ENCODE data around the gene EIF2B4. TPM values are rescaled to one million over a fixed set of nuclear protein-coding genes. Genes with fewer than 3 reads are reported as not detected.

The EIF2B4 gene
- total and polyA plus RNA-seq, 9 of the 15 experiments (the other 6 are each of a cell fraction or from before 2014, with no cell fraction given) = 29.7 to 80.3 (median 58.9) TPM

DNA sequence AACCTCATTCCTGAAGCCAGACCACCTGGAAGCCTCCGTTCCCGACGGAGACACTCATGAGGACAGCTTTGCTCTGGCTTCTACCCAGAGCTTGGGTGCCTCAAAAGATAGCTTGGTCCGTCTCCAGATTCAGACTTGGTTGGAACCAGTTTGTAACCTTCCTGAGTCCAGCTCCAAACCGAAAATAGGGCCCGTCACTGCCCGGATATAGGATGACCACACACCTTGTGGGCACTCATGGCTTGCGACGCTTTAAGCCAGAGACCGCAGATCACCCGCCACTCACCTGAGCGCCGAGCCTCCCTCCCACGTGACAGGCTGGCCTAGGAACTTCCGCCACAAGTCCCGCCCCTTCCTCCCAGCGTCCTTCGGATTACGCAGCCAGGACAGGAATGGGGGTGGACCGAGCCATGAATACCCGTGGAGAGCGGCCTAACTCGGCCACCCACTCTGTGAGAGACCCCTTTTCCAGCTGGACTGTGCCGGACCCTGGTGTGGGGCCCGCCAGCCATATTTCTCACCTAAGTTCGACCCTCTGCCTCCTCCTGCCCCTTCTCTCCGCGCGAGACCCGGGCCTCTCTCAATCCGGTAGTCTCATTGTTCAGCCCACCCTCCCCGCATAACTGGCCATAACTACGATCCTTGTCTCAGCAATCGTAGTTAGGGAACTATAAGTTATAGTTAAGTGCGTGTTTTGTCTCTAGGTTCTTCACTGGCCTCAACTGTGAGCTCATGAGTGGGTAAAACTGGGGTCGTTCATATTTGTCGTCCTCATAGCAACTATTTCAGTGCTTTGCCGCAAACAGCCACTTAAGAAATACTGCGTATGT, 47.2 kb downstream of the EIF2B4 start, which contains the start of gene MPV17 (continued):
- TF ChIP-seq, protein P1, sequence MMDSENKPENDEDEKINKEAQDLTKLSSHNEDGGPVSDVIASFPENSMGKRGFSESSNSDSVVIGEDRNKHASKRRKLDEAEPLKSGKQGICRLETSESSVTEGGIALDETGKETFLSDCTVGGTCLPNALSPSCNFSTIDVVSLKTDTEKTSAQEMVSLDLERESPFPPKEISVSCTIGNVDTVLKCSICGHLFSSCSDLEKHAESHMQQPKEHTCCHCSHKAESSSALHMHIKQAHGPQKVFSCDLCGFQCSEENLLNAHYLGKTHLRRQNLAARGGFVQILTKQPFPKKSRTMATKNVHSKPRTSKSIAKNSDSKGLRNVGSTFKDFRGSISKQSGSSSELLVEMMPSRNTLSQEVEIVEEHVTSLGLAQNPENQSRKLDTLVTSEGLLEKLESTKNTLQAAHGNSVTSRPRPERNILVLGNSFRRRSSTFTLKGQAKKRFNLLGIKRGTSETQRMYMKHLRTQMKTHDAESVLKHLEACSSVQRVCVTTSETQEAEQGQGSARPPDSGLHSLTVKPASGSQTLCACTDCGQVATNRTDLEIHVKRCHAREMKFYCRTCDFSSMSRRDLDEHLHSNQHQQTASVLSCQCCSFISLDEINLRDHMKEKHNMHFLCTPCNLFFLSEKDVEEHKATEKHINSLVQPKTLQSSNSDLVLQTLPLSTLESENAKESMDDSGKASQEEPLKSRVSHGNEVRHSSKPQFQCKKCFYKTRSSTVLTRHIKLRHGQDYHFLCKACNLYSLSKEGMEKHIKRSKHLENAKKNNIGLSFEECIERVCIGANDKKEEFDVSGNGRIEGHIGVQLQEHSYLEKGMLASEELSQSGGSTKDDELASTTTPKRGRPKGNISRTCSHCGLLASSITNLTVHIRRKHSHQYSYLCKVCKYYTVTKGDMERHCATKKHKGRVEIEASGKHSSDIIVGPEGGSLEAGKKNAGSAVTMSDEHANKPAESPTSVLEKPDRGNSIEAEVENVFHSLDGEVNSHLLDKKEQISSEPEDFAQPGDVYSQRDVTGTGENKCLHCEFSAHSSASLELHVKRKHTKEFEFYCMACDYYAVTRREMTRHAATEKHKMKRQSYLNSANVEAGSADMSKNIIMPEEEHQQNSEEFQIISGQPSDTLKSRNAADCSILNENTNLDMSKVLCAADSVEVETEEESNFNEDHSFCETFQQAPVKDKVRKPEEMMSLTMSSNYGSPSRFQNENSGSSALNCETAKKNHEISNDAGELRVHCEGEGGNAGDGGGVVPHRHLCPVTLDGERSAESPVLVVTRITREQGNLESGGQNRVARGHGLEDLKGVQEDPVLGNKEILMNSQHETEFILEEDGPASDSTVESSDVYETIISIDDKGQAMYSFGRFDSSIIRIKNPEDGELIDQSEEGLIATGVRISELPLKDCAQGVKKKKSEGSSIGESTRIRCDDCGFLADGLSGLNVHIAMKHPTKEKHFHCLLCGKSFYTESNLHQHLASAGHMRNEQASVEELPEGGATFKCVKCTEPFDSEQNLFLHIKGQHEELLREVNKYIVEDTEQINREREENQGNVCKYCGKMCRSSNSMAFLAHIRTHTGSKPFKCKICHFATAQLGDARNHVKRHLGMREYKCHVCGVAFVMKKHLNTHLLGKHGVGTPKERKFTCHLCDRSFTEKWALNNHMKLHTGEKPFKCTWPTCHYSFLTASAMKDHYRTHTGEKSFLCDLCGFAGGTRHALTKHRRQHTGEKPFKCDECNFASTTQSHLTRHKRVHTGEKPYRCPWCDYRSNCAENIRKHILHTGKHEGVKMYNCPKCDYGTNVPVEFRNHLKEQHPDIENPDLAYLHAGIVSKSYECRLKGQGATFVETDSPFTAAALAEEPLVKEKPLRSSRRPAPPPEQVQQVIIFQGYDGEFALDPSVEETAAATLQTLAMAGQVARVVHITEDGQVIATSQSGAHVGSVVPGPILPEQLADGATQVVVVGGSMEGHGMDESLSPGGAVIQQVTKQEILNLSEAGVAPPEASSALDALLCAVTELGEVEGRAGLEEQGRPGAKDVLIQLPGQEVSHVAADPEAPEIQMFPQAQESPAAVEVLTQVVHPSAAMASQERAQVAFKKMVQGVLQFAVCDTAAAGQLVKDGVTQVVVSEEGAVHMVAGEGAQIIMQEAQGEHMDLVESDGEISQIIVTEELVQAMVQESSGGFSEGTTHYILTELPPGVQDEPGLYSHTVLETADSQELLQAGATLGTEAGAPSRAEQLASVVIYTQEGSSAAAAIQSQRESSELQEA (IDR thresholded peaks at IDR 0.05; ENCODE audit: low read depth) = no peak
- no peak for TF ChIP-seq XRCC3 (IDR thresholded peaks at IDR 0.05)
- TF ChIP-seq MAZ (CRISPR knock-in tag; conservative IDR thresholded peaks at IDR 0.05 in 1 of 2, IDR thresholded peaks at IDR 0.05 in 1 of 2) = peak in 1 of 2 experiments; percentile 73
- no peak for TF ChIP-seq HDAC8 (tag; IDR thresholded peaks at IDR 0.05)
- TF ChIP-seq ZNF354B (CRISPR knock-in tag; IDR thresholded peaks at IDR 0.05) = no peak
- no peak for TF ChIP-seq PHTF2 (CRISPR knock-in tag; IDR thresholded peaks at IDR 0.05)
- TF ChIP-seq, protein P2, sequence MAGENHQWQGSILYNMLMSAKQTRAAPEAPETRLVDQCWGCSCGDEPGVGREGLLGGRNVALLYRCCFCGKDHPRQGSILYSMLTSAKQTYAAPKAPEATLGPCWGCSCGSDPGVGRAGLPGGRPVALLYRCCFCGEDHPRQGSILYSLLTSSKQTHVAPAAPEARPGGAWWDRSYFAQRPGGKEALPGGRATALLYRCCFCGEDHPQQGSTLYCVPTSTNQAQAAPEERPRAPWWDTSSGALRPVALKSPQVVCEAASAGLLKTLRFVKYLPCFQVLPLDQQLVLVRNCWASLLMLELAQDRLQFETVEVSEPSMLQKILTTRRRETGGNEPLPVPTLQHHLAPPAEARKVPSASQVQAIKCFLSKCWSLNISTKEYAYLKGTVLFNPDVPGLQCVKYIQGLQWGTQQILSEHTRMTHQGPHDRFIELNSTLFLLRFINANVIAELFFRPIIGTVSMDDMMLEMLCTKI (IDR thresholded peaks at IDR 0.05; ENCODE audit: partially characterized antibody) = no peak
- TF ChIP-seq MEF2D (tag; conservative IDR thresholded peaks at IDR 0.05; ENCODE audit: low read depth) = no peak
- no peak for TF ChIP-seq ZNF79 (CRISPR knock-in tag; IDR thresholded peaks at IDR 0.05; ENCODE audit: low read depth)
- TF ChIP-seq, protein P3, sequence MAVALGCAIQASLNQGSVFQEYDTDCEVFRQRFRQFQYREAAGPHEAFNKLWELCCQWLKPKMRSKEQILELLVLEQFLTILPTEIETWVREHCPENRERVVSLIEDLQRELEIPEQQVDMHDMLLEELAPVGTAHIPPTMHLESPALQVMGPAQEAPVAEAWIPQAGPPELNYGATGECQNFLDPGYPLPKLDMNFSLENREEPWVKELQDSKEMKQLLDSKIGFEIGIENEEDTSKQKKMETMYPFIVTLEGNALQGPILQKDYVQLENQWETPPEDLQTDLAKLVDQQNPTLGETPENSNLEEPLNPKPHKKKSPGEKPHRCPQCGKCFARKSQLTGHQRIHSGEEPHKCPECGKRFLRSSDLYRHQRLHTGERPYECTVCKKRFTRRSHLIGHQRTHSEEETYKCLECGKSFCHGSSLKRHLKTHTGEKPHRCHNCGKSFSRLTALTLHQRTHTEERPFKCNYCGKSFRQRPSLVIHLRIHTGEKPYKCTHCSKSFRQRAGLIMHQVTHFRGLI (CRISPR knock-in tag; IDR thresholded peaks at IDR 0.05) = no peak
- TF ChIP-seq, protein P4, sequence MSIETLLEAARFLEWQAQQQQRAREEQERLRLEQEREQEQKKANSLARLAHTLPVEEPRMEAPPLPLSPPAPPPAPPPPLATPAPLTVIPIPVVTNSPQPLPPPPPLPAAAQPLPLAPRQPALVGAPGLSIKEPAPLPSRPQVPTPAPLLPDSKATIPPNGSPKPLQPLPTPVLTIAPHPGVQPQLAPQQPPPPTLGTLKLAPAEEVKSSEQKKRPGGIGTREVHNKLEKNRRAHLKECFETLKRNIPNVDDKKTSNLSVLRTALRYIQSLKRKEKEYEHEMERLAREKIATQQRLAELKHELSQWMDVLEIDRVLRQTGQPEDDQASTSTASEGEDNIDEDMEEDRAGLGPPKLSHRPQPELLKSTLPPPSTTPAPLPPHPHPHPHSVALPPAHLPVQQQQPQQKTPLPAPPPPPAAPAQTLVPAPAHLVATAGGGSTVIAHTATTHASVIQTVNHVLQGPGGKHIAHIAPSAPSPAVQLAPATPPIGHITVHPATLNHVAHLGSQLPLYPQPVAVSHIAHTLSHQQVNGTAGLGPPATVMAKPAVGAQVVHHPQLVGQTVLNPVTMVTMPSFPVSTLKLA (conservative IDR thresholded peaks at IDR 0.05) = peak; percentile 86 to 94
- TF ChIP-seq ZNF766 (CRISPR knock-in tag; conservative IDR thresholded peaks at IDR 0.05) = 0 out of 2 replicates have a peak, but pooled peaks have one; percentile 45
- TF ChIP-seq ZNF584 (CRISPR knock-in tag; IDR thresholded peaks at IDR 0.05; ENCODE audit: low read depth) = no peak
- TF ChIP-seq ZNF224 (CRISPR knock-in tag; IDR thresholded peaks at IDR 0.05) = no peak

All from K562 (cell line).